PC-9 (cell line): ENCODE results near the gene CLTCL1. TPM values are rescaled to one million over a fixed set of nuclear protein-coding genes. Genes with fewer than 3 reads are reported as not detected.
"Not testable (repeated sequence)": the region's sequence is repeated elsewhere in the genome, so short reads cannot be mapped to it uniquely, and the experiment has no call there.

Experiments used
- BruUV-seq: library from RNA; stranded (reverse); fragments of 400-500 nt; replicated peaks from 2 replicates; lab custom pipeline; 2021; lab: Mats Ljungman, UMichigan
- CTCF ChIA-PET: fragments of 300-600 bp; sonication (Branson Sonifier 250); formaldehyde crosslinking; loops from one replicate; lab custom pipeline; 2022; ENCODE audit warnings: antibody characterized with exemption; lab: Charles Lee
- POLR2A ChIA-PET: fragments of 300-600 bp; sonication (Branson Sonifier 250); formaldehyde crosslinking; loops from one replicate; lab custom pipeline; 2022; ENCODE audit warnings: antibody characterized with exemption; ENCODE audit not compliant: unreplicated experiment; lab: Charles Lee
- DNase-seq, 2 experiments: peaks; one replicate each; pipeline versions ENCODE4 v3.0.0 to v3.0.0-alpha.2; 2015 to 2022; ENCODE audit warnings: mixed read lengths in 1 of 2
- H2AFZ ChIP-seq: fragments of 200-600 bp; sonication (generic); 2 replicates; pipeline ENCODE4 v1.8.1; 2017; ENCODE audit warnings: antibody characterized with exemption
- H3F3A ChIP-seq: fragments of 200-600 bp; sonication (generic); 2 replicates; pipeline ENCODE4 v1.8.1; 2017; ENCODE audit warnings: antibody characterized with exemption, mild to moderate bottlenecking, low read depth; ENCODE audit not compliant: insufficient read depth
- H3K27ac ChIP-seq: fragments of 200-600 bp; sonication (generic); 2 replicates; pipeline ENCODE4 v1.6.1; 2016; ENCODE audit warnings: mixed run types
- H3K27me3 ChIP-seq: fragments of 200-600 bp; sonication (generic); 2 replicates; pipeline ENCODE4 v1.6.1; 2016; ENCODE audit warnings: low read depth, mixed run types; ENCODE audit not compliant: insufficient read depth
- H3K36me3 ChIP-seq: fragments of 200-600 bp; sonication (generic); 2 replicates; pipeline ENCODE4 v1.6.1; 2016; ENCODE audit warnings: low read depth, mixed run types
- H3K4me1 ChIP-seq: fragments of 200-600 bp; sonication (generic); replicated peaks from 2 replicates; pipeline ENCODE4 v1.6.1; 2016; ENCODE audit warnings: mixed run types; ENCODE audit not compliant: insufficient read depth
- H3K4me2 ChIP-seq: fragments of 200-600 bp; sonication (generic); 2 replicates; pipeline ENCODE4 v1.6.1; 2017; ENCODE audit warnings: mixed run types
- H3K4me3 ChIP-seq: fragments of 200-600 bp; sonication (generic); 2 replicates; pipeline ENCODE4 v1.6.1; 2016; ENCODE audit warnings: mixed run types
- H3K79me2 ChIP-seq: fragments of 200-600 bp; sonication (generic); 2 replicates; pipeline ENCODE4 v1.6.1; 2017; ENCODE audit warnings: low read depth, mixed run types
- H3K9me2 ChIP-seq: fragments of 200-600 bp; sonication (generic); 2 replicates; pipeline ENCODE4 v1.8.1; 2017; ENCODE audit warnings: mild to moderate bottlenecking; ENCODE audit not compliant: insufficient read depth
- H3K9me3 ChIP-seq: fragments of 200-600 bp; sonication (generic); 2 replicates; pipeline ENCODE4 v1.8.1; 2016; ENCODE audit warnings: low read depth; ENCODE audit not compliant: insufficient read depth
- H4K20me1 ChIP-seq: fragments of 200-600 bp; sonication (generic); 2 replicates; pipeline ENCODE4 v1.8.1; 2017; ENCODE audit not compliant: insufficient read depth
- CTCF ChIP-seq: fragments of 200-600 bp; sonication (generic); conservative IDR thresholded peaks from 2 replicates; pipeline ENCODE4 v1.6.1; 2017; ENCODE audit warnings: mixed run types, antibody characterized with exemption, mild to moderate bottlenecking, moderate library complexity
- EZH2 ChIP-seq: fragments of 200-600 bp; sonication (generic); IDR thresholded peaks from 2 replicates; pipeline ENCODE4 v1.8.0; 2017; ENCODE audit warnings: antibody characterized with exemption, low read depth
- intact Hi-C: fragments of 100-400 bp; cut with micrococcal nuclease; formaldehyde crosslinking; loops from one replicate; pipeline ENCODE4 v1.10.0; 2022; ENCODE audit not compliant: unreplicated experiment
- total RNA-seq: library from RNA; stranded (reverse); gene quantifications from 2 replicates; pipeline ENCODE4 v1.2.3, GENCODE V29; 2021

The CLTCL1 gene
- total RNA-seq, 1 experiment from 2014 or later, result 7.2 TPM

- Histone ChIP-seq H3K9me3 (peaks cover 3% of the 10 kb centered on the region; the same call in 1 of the 2 replicates), H4K20me1 (no peaks in the 10 kb centered on the region), H3K9me2 (no peaks in the 10 kb centered on the region), H3F3A (no peaks in the 10 kb centered on the region), H3K27me3 (no peaks in the 10 kb centered on the region), H3K36me3 (no peaks in the 10 kb centered on the region), H3K79me2 (no peaks in the 10 kb centered on the region), H2AFZ (no peak overlapping the region), H3K27ac (no peak overlapping the region), H3K4me1 (no peaks in the 10 kb centered on the region), H3K4me2 (no peak overlapping the region), H3K4me3 (no peak overlapping the region)
- CTCF ChIA-PET, result no interaction called here
- BruUV-seq, result no TSS peak
- POLR2A ChIA-PET, result no interaction called here
- no peak for DNase-seq
- intact Hi-C loops, result no loop called here
- TF ChIP-seq CTCF (no peak), EZH2 (no peak)
Observed at GRCh38 chr22:19319281-19319680, 27.8 kb upstream of the CLTCL1 start.

- Histone ChIP-seq H4K20me1 (no peaks in the 10 kb centered on the region), H3K27ac (no peak overlapping the region), H3K27me3 (no peaks in the 10 kb centered on the region), H3K79me2 (no peaks in the 10 kb centered on the region), H2AFZ (no peak overlapping the region), H3K4me1 (no peaks in the 10 kb centered on the region), H3K9me3 (peaks cover 3% of the 10 kb centered on the region; the same call in 1 of the 2 replicates), H3K4me2 (no peak overlapping the region), H3K4me3 (no peak overlapping the region), H3K36me3 (no peaks in the 10 kb centered on the region), H3F3A (no peaks in the 10 kb centered on the region), H3K9me2 (no peaks in the 10 kb centered on the region)
- no TSS peak for BruUV-seq
- DNase-seq, result no peak
- intact Hi-C loops, result no loop called here
- TF ChIP-seq EZH2 (no peak), CTCF (no peak)
- ChIA-PET CTCF (no interaction called here), POLR2A (no interaction called here)
Observed at GRCh38 chr22:19317865-19318264, 26.3 kb upstream of the CLTCL1 start.

- H3F3A ChIP-seq, result no peaks in the 10 kb centered on the region
Observed at GRCh38 chr22:19307872-19308271, 16.4 kb upstream of the CLTCL1 start.

GRCh38 chr22:19306535-19306934 lies 15.0 kb upstream of the CLTCL1 start:
- DNase-seq, H3K9me3 ChIP-seq, H3K4me1 ChIP-seq, H3F3A ChIP-seq, H3K4me3 ChIP-seq, H2AFZ ChIP-seq, H3K79me2 ChIP-seq, H3K9me2 ChIP-seq, H3K27me3 ChIP-seq, BruUV-seq, CTCF ChIA-PET, POLR2A ChIA-PET, H3K4me2 ChIP-seq, intact Hi-C loops, H4K20me1 ChIP-seq, H3K27ac ChIP-seq, H3K36me3 ChIP-seq: not testable (repeated sequence)

More at GRCh38 chr22:19307872-19308271, 16.4 kb upstream of the CLTCL1 start:
- Histone ChIP-seq H3K9me2 (no peaks in the 10 kb centered on the region), H3K4me3 (no peak overlapping the region), H3K9me3 (no peaks in the 10 kb centered on the region), H3K36me3 (no peaks in the 10 kb centered on the region), H3K79me2 (no peaks in the 10 kb centered on the region), H3K27me3 (no peaks in the 10 kb centered on the region), H3K4me1 (no peaks in the 10 kb centered on the region), H4K20me1 (no peaks in the 10 kb centered on the region), H2AFZ (no peak overlapping the region), H3K4me2 (no peak overlapping the region), H3K27ac (no peak overlapping the region)
- intact Hi-C loops, result no loop called here
- TF ChIP-seq EZH2 (no peak), CTCF (no peak)
- no peak for DNase-seq
- ChIA-PET CTCF (no interaction called here), POLR2A (no interaction called here)
- no TSS peak for BruUV-seq
